ENCODE data around the gene COG7. TPM values are rescaled to one million over a fixed set of nuclear protein-coding genes. Genes with fewer than 3 reads are reported as not detected.

COG7 gene
- polyA plus RNA-seq, 1 donor (not counting 4 experiments of a cell fraction or from before 2014, with no cell fraction given): 14.7 TPM

- FAIRE-seq: no peak
- Histone ChIP-seq H3K9me1 (ENCODE audit: control insufficient read depth, extremely low read depth, insufficient read depth, low read length) (no peaks in the 10 kb centered on the region), H3K4me3 (ENCODE audit: control insufficient read depth in 2 of 3, extremely low read depth in 1 of 3, insufficient read depth in 2 of 3, low read depth in 1 of 3, low read length in 3 of 3) (no peak overlapping the region), H3K9me3 (ENCODE audit: control insufficient read depth, low read depth, low read length) (no peaks in the 10 kb centered on the region), H2AFZ (ENCODE audit: control insufficient read depth, low read length) (no peak overlapping the region), H3K4me2 (ENCODE audit: control insufficient read depth, extremely low read depth, insufficient read depth, low read depth, low read length) (no peak overlapping the region), H3K36me3 (ENCODE audit: control insufficient read depth in 2 of 2, extremely low read depth in 1 of 2, insufficient read depth in 2 of 2, low read length in 2 of 2) (no peaks in the 10 kb centered on the region), H3K27me3 (ENCODE audit: control insufficient read depth, extremely low read depth, insufficient read depth, low read length) (no peaks in the 10 kb centered on the region), H4K20me1 (ENCODE audit: control insufficient read depth, extremely low read depth, insufficient read depth, low read length) (no peaks in the 10 kb centered on the region), H3K4me1 (ENCODE audit: control insufficient read depth, extremely low read depth, insufficient read depth, low read length) (no peaks in the 10 kb centered on the region), H3K27ac (ENCODE audit: control insufficient read depth, insufficient read depth, low read length) (no peak overlapping the region), H3K9ac (ENCODE audit: control insufficient read depth, extremely low read depth, insufficient read depth, low read length) (no peak overlapping the region), H3K79me2 (ENCODE audit: control insufficient read depth, insufficient read depth, low read length) (no peaks in the 10 kb centered on the region)
- no peak for DNase-seq (ENCODE audit: low read depth, low spot score)
- TF ChIP-seq CTCF (optimal IDR thresholded peaks at IDR 0.05 in 1 of 3, IDR thresholded peaks at IDR 0.05 in 1 of 3, conservative IDR thresholded peaks at IDR 0.05 in 1 of 3; ENCODE audit: extremely low read depth in 1 of 3, insufficient read depth in 2 of 3, low read length in 3 of 3): no peak
- no peak for TF ChIP-seq EZH2 (IDR thresholded peaks at IDR 0.05; ENCODE audit: low read length)
- dilution Hi-C loops (cut with MboI; ENCODE audit: extremely low pct_ligation_motif_present, low sequenced_read_pairs): loop anchor here (25.0 kb wide), 1 partner anchor 213 kb away; no protein-coding TSS in a partner anchor
Observed at GRCh38 chr16:23375643-23376042, 77.3 kb downstream of the COG7 start.

- TF ChIP-seq EZH2 (IDR thresholded peaks at IDR 0.05; ENCODE audit: low read length) (no peak), CTCF (optimal IDR thresholded peaks at IDR 0.05 in 1 of 3, IDR thresholded peaks at IDR 0.05 in 1 of 3, conservative IDR thresholded peaks at IDR 0.05 in 1 of 3; ENCODE audit: extremely low read depth in 1 of 3, insufficient read depth in 2 of 3, low read length in 3 of 3) (no peak)
- no peaks in the 10 kb centered on the region for H3K79me2 ChIP-seq (ENCODE audit: control insufficient read depth, insufficient read depth, low read length)
- H4K20me1 ChIP-seq (ENCODE audit: control insufficient read depth, extremely low read depth, insufficient read depth, low read length): no peaks in the 10 kb centered on the region
- H3K9ac ChIP-seq (ENCODE audit: control insufficient read depth, extremely low read depth, insufficient read depth, low read length): no peak overlapping the region
- FAIRE-seq (no peak), DNase-seq (ENCODE audit: low read depth, low spot score) (no peak)
- H3K36me3 ChIP-seq (ENCODE audit: control insufficient read depth in 2 of 2, extremely low read depth in 1 of 2, insufficient read depth in 2 of 2, low read length in 2 of 2): no peaks in the 10 kb centered on the region
- no peaks in the 10 kb centered on the region for H3K9me1 ChIP-seq (ENCODE audit: control insufficient read depth, extremely low read depth, insufficient read depth, low read length)
- no peak overlapping the region for H3K4me3 ChIP-seq (ENCODE audit: control insufficient read depth in 2 of 3, extremely low read depth in 1 of 3, insufficient read depth in 2 of 3, low read depth in 1 of 3, low read length in 3 of 3)
- H3K4me1 ChIP-seq (ENCODE audit: control insufficient read depth, extremely low read depth, insufficient read depth, low read length): no peaks in the 10 kb centered on the region
- H3K9me3 ChIP-seq (ENCODE audit: control insufficient read depth, low read depth, low read length): no peaks in the 10 kb centered on the region
- H3K27ac ChIP-seq (ENCODE audit: control insufficient read depth, insufficient read depth, low read length): no peak overlapping the region
- H2AFZ ChIP-seq (ENCODE audit: control insufficient read depth, low read length): no peak overlapping the region
- H3K4me2 ChIP-seq (ENCODE audit: control insufficient read depth, extremely low read depth, insufficient read depth, low read depth, low read length): no peak overlapping the region
- no peaks in the 10 kb centered on the region for H3K27me3 ChIP-seq (ENCODE audit: control insufficient read depth, extremely low read depth, insufficient read depth, low read length)
- dilution Hi-C loops (cut with MboI; ENCODE audit: extremely low pct_ligation_motif_present, low sequenced_read_pairs): loop anchor here (25.0 kb wide), 1 partner anchor 213 kb away; no protein-coding TSS in a partner anchor
Observed at GRCh38 chr16:23374721-23375510, 78.1 kb downstream of the COG7 start.

All from keratinocyte (primary cell).